C4-2B (cell line): ENCODE results near the gene CDK11A.

ENCODE experiments used
- CTCF ChIP-seq: fragments of 450-650 bp; conservative IDR thresholded peaks from 2 replicates; pipeline ENCODE4 v1.5.1; 2017; ENCODE audit warnings: mild to moderate bottlenecking
- ZFX ChIP-seq: fragments of 450-650 bp; IDR thresholded peaks from 2 replicates; pipeline ENCODE4 v1.6.1; 2017

- TF ChIP-seq CTCF: no peak
- TF ChIP-seq ZFX: no peak
Observed at GRCh38 chr1:1680912-1681273, 43.3 kb downstream of the CDK11A start.
